HepG2 (cell line): Measurements from ENCODE around the gene RNF4. TPM values are rescaled to one million over a fixed set of nuclear protein-coding genes. Genes with fewer than 3 reads are reported as not detected.
A peak's percentile ranks its signal among the peaks of the same experiment; 100 is the strongest.

Experiments
- AGO1 ChIP-seq: fragments of 200-400 bp; formaldehyde crosslinking; IDR thresholded peaks from 2 replicates; pipeline ENCODE4 v1.6.1; 2017; ENCODE audit warnings: mild to moderate bottlenecking, low read depth, low read length, moderate library complexity; ENCODE audit not compliant: poor library complexity, severe bottlenecking
- AGO2 ChIP-seq: fragments of 200-400 bp; formaldehyde crosslinking; optimal IDR thresholded peaks from 2 replicates; pipeline ENCODE3; 2017; ENCODE audit warnings: mild to moderate bottlenecking, low read depth, low read length, moderate library complexity
- E2F1 ChIP-seq: sonication (generic); formaldehyde crosslinking; IDR thresholded peaks from 2 replicates; pipeline ENCODE4 v1.5.0; 2020; ENCODE audit warnings: missing genetic modification reagents
- FOXC1 ChIP-seq: sonication (generic); formaldehyde crosslinking; IDR thresholded peaks from 2 replicates; pipeline ENCODE4 v1.8.0; 2022; ENCODE audit warnings: mild to moderate bottlenecking, missing genetic modification reagents, borderline replicate concordance
- GTF3A ChIP-seq: sonication (generic); formaldehyde crosslinking; conservative IDR thresholded peaks from 2 replicates; pipeline ENCODE4 v1.4.0; 2020; ENCODE audit warnings: mild to moderate bottlenecking, missing genetic modification reagents
- HOXA9 ChIP-seq: sonication (generic); formaldehyde crosslinking; IDR thresholded peaks from 2 replicates; pipeline ENCODE4 v1.8.1; 2022; ENCODE audit warnings: missing genetic modification reagents, mild to moderate bottlenecking, moderate library complexity, borderline replicate concordance
- SPEN ChIP-seq: sonication (generic); formaldehyde crosslinking; IDR thresholded peaks from 2 replicates; pipeline ENCODE4 v1.5.1; 2020; ENCODE audit warnings: low read depth, mild to moderate bottlenecking, missing genetic modification reagents
- ZBTB34 ChIP-seq: sonication (generic); formaldehyde crosslinking; IDR thresholded peaks from 2 replicates; pipeline ENCODE4 v1.8.0; 2022; ENCODE audit warnings: mild to moderate bottlenecking, missing genetic modification reagents
- ZFP37 ChIP-seq: sonication (generic); formaldehyde crosslinking; IDR thresholded peaks from 2 replicates; pipeline ENCODE4 v1.4.0; 2020; ENCODE audit warnings: missing genetic modification reagents, borderline replicate concordance
- ZFY ChIP-seq: sonication (generic); formaldehyde crosslinking; IDR thresholded peaks from 2 replicates; pipeline ENCODE4 v1.4.0; 2020; ENCODE audit warnings: missing genetic modification reagents
- ZNF235 ChIP-seq: sonication (generic); formaldehyde crosslinking; IDR thresholded peaks from 2 replicates; pipeline ENCODE4 v1.8.1; 2023; ENCODE audit warnings: mild to moderate bottlenecking, missing genetic modification reagents, borderline replicate concordance
- ZNF331 ChIP-seq: sonication (generic); formaldehyde crosslinking; IDR thresholded peaks from 2 replicates; pipeline ENCODE4 v1.4.0; 2020; ENCODE audit warnings: missing genetic modification reagents
- ZNF615 ChIP-seq: sonication (generic); formaldehyde crosslinking; IDR thresholded peaks from 2 replicates; pipeline ENCODE4 v1.5.0; 2020; ENCODE audit warnings: mild to moderate bottlenecking, missing genetic modification reagents, borderline replicate concordance
- ZNF720 ChIP-seq: sonication (generic); formaldehyde crosslinking; IDR thresholded peaks from 2 replicates; pipeline ENCODE4 v1.4.0; 2020; ENCODE audit warnings: missing genetic modification reagents
- ZNF792 ChIP-seq: IDR thresholded peaks from 2 replicates; pipeline ENCODE4 v1.6.1; 2016
- ZNF850 ChIP-seq: sonication (generic); formaldehyde crosslinking; conservative IDR thresholded peaks from 2 replicates; pipeline ENCODE4 v1.9.0; 2021; ENCODE audit warnings: mild to moderate bottlenecking, missing genetic modification reagents
- ZNF883 ChIP-seq: sonication (generic); formaldehyde crosslinking; IDR thresholded peaks from 2 replicates; pipeline ENCODE4 v1.5.1; 2020; ENCODE audit warnings: mild to moderate bottlenecking, missing genetic modification reagents; ENCODE audit errors: not compliant biosample characterization
- polyA plus RNA-seq, 8 experiments: library from polyadenylated mRNA; depleted of rRNA in 3 of 8; stranded (reverse) in 7 of 8; unstranded in 1 of 8; fragments of >200 nt; fragmentation: Illumina TruSeq in 4 of 8; extraction: Trizol in 4 of 8; gene quantifications; 2 replicates each; pipeline versions ENCODE4 v1.2.1 to v1.2.3, GENCODE V29; 2011 to 2016; ENCODE audit warnings: low read depth in 4 of 8, missing spikeins in 1 of 8, mixed read lengths in 1 of 8; ENCODE audit not compliant: insufficient read depth in 1 of 8
- total RNA-seq, 5 experiments: library from RNA; depleted of rRNA; stranded (reverse); fragments of >200 nt; fragmentation: Illumina TruSeq; extraction: Trizol; gene quantifications; 2 replicates each; pipeline ENCODE4 v1.2.3, GENCODE V29; 2016; ENCODE audit warnings: low read depth in 1 of 5
- TF ChIP-seq, protein P1 (sequence below): sonication (generic); formaldehyde crosslinking; IDR thresholded peaks from 2 replicates; pipeline ENCODE4 v1.4.0; 2020; ENCODE audit warnings: missing genetic modification reagents, borderline replicate concordance

The RNF4 gene
- total and polyA plus RNA-seq, 2 of the 13 experiments (the other 11 are each of a cell fraction or from before 2014, with no cell fraction given) = 38.1 to 45.1 TPM

- TF ChIP-seq GTF3A (no peak), SPEN (CRISPR knock-in tag) (no peak), ZFY (CRISPR knock-in tag) (peak; percentile 80), AGO1 (no peak), ZNF331 (CRISPR knock-in tag) (0 out of 2 replicates have a peak, but pooled peaks have one; percentile 7), ZNF615 (CRISPR knock-in tag) (no peak), ZNF792 (CRISPR knock-in tag) (no peak; the same call in 1 of the 2 replicates), ZNF235 (CRISPR knock-in tag) (no peak), E2F1 (CRISPR knock-in tag) (peak; percentile 79), AGO2 (no peak), ZNF850 (CRISPR knock-in tag) (no peak), ZNF720 (CRISPR knock-in tag) (no peak), HOXA9 (CRISPR knock-in tag) (0 out of 2 replicates have a peak, but pooled peaks have one; percentile 19), FOXC1 (CRISPR knock-in tag) (peak; percentile 76; the same call in 1 of the 2 replicates), ZFP37 (peak; percentile 52; the same call in 1 of the 2 replicates), ZNF883 (peak; percentile 76), ZBTB34 (CRISPR knock-in tag) (no peak)
- TF ChIP-seq, protein P1, sequence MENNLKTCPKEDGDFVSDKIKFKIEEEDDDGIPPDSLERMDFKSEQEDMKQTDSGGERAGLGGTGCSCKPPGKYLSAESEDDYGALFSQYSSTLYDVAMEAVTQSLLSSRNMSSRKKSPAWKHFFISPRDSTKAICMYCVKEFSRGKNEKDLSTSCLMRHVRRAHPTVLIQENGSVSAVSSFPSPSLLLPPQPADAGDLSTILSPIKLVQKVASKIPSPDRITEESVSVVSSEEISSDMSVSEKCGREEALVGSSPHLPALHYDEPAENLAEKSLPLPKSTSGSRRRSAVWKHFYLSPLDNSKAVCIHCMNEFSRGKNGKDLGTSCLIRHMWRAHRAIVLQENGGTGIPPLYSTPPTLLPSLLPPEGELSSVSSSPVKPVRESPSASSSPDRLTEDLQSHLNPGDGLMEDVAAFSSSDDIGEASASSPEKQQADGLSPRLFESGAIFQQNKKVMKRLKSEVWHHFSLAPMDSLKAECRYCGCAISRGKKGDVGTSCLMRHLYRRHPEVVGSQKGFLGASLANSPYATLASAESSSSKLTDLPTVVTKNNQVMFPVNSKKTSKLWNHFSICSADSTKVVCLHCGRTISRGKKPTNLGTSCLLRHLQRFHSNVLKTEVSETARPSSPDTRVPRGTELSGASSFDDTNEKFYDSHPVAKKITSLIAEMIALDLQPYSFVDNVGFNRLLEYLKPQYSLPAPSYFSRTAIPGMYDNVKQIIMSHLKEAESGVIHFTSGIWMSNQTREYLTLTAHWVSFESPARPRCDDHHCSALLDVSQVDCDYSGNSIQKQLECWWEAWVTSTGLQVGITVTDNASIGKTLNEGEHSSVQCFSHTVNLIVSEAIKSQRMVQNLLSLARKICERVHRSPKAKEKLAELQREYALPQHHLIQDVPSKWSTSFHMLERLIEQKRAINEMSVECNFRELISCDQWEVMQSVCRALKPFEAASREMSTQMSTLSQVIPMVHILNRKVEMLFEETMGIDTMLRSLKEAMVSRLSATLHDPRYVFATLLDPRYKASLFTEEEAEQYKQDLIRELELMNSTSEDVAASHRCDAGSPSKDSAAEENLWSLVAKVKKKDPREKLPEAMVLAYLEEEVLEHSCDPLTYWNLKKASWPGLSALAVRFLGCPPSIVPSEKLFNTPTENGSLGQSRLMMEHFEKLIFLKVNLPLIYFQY = peak; percentile 55; the same call in 1 of the 2 replicates
These were observed at the start of gene RNF4 (continued) for GRCh38 chr4:2468456-2469191.
